DMS153 treated with DMSO at 0.1 percent for 48 hours (cell line): ENCODE results near the gene CALHM2.
A peak's percentile ranks its signal among the peaks of the same experiment; 100 is the strongest.
"Not testable (repeated sequence)": the region's sequence is repeated elsewhere in the genome, so short reads cannot be mapped to it uniquely, and the experiment has no call there.

ENCODE experiments used
- DNase-seq: peaks from one replicate; lab custom pipeline; 2025; ENCODE audit not compliant: unreplicated experiment; lab: John Stamatoyannopoulos, UW

CALHM2 gene

GRCh38 chr10:103451831-103452505 is at the start of gene CALHM2:
Gene CALHM2, minus strand, starts transcription at chr10:103452370. Its CDS starts 2,429 bp downstream, at chr10:103449941.
- DNase-seq, result peak; percentile 9

GRCh38 chr10:103501186-103501585 is 49.0 kb upstream of the CALHM2 start:
- DNase-seq, result no peak

- DNase-seq, result no peak
Observed at GRCh38 chr10:103500481-103500880, 48.3 kb upstream of the CALHM2 start.

- DNase-seq, result no peak
Observed at GRCh38 chr10:103499881-103500280, 47.7 kb upstream of the CALHM2 start.

GRCh38 chr10:103498936-103499638 is 46.9 kb upstream of the CALHM2 start:
- no peak for DNase-seq

GRCh38 chr10:103497161-103497915 is 45.2 kb upstream of the CALHM2 start:
- no peak for DNase-seq

- no peak for DNase-seq
Observed at GRCh38 chr10:103495321-103495720, 43.2 kb upstream of the CALHM2 start.

- no peak for DNase-seq
Observed at GRCh38 chr10:103493916-103494877, 42.0 kb upstream of the CALHM2 start.

GRCh38 chr10:103493362-103493915 is 41.3 kb upstream of the CALHM2 start, which contains the start of gene NEURL1:
Gene NEURL1, plus strand, starts transcription at chr10:103493705. Its CDS starts 683 bp downstream, at chr10:103494388.
- no peak for DNase-seq

- no peak for DNase-seq
Observed at GRCh38 chr10:103492655-103493261, 40.6 kb upstream of the CALHM2 start.

- no peak for DNase-seq
Observed at GRCh38 chr10:103491729-103492364, 39.7 kb upstream of the CALHM2 start.

- DNase-seq, result no peak
Observed at GRCh38 chr10:103490986-103491314, 38.8 kb upstream of the CALHM2 start.

- DNase-seq, result no peak
Observed at GRCh38 chr10:103487410-103487708, 35.2 kb upstream of the CALHM2 start.

- DNase-seq, result not testable (repeated sequence)
Observed at GRCh38 chr10:103486635-103487409, 34.7 kb upstream of the CALHM2 start.

GRCh38 chr10:103481974-103482531 is 29.9 kb upstream of the CALHM2 start:
- DNase-seq, result peak; percentile 46

GRCh38 chr10:103480521-103480920 is 28.4 kb upstream of the CALHM2 start:
- DNase-seq, result no peak

- no peak for DNase-seq
Observed at GRCh38 chr10:103479135-103479534, 27.0 kb upstream of the CALHM2 start, which contains the start of gene CALHM3. Gene CALHM3, minus strand, starts transcription at chr10:103479240. Its CDS starts 208 bp downstream, at chr10:103479032.

GRCh38 chr10:103478671-103479070 is 26.5 kb upstream of the CALHM2 start:
- no peak for DNase-seq
